ENCODE measurements around the gene LGALS4.
"Not testable (repeated sequence)": the region's sequence is repeated elsewhere in the genome, so short reads cannot be mapped to it uniquely, and the experiment has no call there.

The LGALS4 gene

DNA sequence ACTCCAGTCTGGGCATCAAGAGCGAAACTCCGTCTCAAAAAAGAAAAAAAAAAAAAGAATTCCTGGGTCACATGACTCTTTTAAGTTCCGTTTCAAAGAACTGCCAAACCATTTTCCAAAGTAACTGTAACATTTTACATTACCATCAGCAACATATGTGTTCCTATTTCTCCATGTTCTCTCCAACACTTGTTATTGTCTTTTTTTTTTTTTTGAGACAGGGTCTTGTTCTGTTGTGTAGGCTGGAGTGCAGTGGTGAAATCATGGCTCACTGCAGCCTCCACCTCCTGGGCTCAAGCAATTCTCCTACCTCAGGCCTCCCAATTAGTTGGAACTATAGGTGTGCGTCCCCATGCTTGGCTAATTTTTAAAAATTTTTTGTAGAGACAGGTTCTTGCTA is 17.2 kb downstream of the LGALS4 start:
- no peak for DNase-seq (ENCODE audit: low read depth)

DNA sequence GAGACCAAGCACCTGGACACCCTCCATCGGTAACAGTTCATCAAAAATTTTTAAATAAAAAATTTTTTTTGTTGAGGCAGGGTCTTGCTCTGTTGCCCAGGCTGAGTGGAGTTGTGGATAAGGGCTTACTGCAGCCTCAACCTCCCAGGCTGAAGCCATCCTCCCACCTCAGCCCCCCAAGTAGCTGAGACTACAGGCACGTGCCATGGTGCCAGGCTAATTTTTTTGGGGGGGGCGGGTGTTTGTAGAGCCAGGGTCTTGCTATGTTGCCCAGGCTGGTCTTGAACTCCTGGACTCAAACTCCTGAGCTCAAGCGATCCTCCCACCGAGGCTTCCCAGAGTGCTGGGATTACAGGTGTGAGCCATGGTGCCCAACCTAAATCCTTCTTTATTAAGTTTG is 19.1 kb downstream of the LGALS4 start:
- DNase-seq (ENCODE audit: low read depth), result no peak

DNA sequence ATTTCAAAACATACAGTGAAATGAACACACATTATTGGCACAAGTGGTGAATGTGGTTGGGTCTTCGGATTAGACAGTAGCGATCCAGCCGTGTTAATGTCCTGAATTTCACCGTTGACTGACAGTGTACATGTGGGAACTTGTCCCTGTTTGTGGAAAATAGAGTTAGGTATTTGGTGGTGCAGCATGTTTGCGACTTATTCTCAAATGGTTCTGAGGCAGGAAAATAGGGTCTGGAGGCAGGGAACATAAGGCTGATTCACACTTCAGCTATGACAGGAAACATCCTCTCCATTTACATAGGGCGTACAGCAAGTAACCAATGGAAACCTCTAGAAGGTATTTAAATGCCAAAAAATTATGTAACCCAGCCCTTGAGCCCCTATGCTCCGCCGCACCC is 19.6 kb downstream of the LGALS4 start:
- no peak for DNase-seq (ENCODE audit: low read depth)

DNA sequence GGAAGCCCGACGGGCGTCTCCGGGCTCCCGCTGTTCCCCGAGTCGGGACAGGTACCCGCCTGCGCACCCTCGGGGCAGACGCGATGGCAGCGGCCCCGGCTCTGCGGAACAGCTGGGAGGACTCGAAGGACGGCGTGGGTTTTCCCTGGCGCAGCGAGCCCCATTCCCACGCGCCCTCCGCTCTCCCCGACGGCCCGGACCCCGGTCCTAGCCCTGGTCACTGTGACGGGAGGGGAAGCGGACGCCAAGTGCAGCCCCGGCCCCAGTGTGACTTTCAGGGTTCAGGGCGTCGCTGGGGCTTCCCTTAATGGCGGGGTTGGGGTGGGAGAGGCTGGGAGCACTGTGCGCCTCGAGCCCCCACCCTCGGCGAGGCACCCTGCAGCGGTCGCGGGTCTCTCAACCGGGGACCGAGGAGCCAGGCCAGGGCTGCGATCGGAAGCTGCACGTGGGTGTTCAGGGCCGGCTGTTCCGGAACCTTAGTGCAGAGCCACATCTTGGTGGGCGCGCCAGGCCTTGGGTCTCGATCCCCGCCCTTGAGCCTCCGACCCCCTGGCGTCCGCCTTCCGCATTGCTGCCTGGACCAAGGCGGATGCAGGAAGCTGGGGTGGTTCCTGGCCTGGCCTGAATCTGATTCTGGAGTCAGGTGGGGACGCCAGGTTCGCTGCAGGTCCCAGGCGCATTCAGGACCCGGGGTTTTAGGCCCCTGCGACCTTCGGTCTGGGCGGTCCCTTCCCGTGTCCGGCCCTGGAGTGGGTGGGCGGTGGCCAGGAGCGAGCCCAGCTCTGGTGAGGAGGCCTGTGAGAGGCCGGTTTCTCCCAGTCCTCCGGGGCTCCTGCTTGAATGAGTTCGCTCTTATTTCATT is 20.3 kb downstream of the LGALS4 start:
- no peak for DNase-seq (ENCODE audit: low read depth)

DNA sequence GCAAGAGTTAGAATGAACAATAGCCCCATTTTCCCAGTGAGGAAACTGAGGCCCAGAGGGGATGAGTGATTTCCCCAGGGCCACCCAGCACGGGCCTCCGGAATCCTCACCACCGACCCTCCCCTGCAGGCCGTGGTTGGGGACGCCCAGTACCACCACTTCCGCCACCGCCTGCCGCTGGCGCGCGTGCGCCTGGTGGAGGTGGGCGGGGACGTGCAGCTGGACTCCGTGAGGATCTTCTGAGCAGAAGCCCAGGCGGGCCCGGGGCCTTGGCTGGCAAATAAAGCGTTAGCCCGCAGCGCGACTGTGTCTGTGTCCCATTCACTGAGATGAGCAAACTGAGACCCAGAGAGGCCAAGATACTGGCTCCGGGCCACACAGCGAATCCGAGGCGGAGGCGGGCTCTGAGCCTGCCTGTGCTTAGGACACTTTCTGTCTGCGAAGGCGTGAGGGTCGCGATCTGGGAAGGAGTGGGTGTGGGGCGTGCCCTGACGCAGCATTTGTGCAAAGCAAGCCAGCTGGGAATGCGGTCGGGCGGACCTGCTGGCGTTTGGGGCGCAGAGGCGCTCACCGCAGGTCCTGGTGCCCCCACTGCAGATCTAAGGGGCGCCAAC is 21.2 kb downstream of the LGALS4 start:
- not testable (repeated sequence) for DNase-seq (ENCODE audit: low read depth)

DNA sequence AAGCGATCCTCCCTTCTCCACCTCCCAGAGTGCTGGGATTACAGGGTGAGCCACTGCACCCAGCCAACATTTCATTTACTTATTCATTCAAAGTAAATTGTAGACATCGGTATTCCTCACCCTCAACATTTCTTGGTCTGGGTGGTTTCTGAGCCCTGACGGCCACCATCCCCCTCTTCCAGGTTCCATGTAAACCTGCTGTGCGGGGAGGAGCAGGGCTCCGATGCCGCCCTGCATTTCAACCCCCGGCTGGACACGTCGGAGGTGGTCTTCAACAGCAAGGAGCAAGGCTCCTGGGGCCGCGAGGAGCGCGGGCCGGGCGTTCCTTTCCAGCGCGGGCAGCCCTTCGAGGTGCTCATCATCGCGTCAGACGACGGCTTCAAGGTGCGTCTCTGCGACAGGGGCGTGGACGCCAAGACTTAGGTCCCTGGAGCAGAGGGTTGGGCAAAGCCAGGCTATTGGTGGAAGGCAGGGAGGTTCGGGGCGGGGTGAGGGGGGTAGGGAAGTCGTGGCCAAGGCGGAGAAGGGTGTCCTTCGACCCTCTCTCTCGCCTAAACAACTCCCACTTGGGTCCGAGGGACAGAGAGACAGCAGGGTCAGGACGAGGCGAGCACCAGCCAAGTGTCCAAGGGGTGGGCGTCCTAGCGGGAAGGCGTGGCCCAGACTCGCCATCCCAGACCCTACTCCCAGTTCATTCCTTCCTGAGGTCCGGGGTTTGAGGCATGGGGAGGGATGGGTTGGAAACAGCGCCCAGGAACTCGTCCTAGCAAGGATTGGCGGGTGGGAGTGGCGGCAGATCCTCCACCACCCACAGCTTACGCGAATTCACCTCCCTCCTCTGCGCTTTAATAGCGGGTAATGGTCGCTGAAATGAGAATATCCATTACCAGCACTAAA is 22.0 kb downstream of the LGALS4 start:
- not testable (repeated sequence) for DNase-seq (ENCODE audit: low read depth)

DNA sequence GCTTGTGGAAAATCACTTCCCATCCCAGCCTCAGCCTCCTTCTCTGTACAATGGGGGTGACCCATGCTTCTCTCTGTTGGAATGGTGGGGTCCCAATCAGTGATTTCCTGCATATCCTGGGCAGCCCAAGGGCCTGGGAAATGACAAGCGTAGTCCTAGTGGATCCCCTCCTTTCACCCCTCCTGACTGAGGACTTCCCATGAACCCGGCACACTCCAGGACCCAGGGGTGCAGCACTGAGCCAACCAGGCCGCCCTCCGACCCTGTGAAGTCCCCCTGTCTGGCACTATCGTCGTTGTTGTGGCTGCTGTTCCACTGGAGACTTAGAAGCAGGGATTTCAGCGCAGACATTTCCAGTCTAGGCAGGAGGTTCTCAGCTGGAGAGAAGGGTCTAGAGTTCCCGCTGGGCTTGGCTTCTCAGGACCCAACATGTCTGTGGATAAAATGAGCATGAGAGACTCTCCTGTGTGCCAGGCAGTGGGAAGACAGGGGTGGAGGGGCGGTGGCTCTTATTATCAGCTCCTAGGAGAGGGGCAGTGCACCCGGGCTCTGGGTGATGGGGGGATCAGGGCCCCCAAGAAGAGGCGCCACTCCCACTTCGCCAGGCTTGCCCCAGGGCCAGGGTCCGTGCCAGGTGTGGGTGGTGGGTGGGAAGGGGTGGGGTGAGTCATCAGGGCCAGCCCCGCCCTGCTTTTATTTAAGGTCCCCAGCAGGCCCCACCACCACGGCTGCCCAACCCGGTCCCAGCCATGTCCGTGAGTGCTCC is 24.1 kb downstream of the LGALS4 start, which contains the start of gene LGALS7B:
TSS of gene LGALS7B (plus strand) at position 723 of the 766 bp plus-strand sequence. CDS start at position 750, 27 bp downstream.
- no peak for DNase-seq (ENCODE audit: low read depth)

DNA sequence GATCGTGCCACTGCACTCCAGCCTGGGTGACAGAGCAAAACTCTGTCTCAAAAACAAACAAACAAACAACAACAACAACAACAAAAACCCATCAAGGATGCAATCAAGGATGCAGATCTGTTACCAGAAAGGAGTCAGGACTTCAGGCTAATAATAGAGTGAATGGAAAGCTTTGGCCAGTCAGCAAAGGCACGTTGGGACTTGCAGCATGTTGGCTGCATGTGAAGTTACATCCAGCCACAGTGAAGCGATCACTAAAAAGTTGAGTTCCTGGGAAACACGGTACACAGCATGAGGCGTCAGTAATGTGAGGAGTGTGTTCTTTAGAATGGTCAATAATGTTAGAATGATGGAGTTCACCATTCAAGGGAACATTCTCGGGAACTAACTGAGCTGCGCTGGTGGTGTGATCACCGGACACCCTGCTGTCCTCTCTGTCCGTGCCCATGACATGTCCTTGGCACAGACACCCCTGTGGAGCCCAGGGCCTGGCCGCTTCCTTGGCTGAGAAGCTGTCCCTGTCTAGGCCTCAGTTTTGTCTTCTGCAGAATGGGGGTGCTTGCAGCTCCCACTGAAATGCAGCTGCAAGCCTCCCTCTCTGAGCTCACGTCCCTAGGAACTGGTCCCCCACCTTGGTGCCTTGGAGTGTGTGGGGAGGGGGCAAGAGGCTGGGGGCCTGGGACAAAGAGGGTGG is 26.0 kb downstream of the LGALS4 start:
- DNase-seq (ENCODE audit: low read depth), result no peak

DNA sequence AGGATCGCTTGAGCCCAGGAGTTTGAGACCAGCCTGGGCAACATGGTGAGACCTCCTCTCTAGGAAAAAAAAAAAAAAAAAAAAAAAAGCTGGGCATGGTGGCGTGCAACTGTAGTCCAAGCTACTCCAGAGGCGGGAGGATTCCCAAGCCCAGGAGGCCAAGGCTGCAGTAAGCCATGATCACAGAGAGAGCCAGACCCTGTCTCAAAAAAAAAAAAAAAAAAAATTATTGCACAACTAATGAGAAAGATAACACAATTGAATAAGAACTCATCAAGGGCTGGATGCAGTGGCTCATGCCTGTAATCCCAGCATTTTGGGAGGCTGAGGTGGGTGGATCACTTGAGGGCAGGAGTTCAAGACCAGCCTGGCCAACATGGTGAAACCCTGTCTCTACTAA is 26.7 kb downstream of the LGALS4 start:
- DNase-seq (ENCODE audit: low read depth), result not testable (repeated sequence)

DNA sequence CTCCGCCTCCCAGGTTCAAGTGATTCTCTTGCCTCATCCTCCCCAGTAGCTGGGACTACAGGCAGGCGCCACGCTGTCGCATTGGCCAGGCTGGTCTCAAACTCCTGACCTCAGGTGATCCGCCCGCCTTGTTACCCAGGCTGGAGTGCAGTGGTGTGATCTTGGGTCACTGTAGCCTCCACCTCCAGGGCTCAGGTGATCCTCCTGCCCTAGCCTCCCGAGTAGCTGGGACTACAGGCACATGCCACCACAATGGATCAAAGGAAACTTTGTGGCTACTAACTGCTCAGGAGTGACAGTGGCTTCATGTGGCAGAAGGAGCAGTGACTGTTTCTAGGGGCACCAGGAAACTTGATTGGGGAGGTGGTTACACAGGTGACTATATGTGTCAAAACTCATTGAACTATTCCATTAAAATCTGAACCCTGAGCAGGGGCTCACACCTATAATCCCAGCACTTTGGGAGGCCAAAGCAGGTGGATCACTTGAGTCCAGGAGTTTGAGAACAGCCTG is 27.5 kb downstream of the LGALS4 start:
- no peak for DNase-seq (ENCODE audit: low read depth)

DNA sequence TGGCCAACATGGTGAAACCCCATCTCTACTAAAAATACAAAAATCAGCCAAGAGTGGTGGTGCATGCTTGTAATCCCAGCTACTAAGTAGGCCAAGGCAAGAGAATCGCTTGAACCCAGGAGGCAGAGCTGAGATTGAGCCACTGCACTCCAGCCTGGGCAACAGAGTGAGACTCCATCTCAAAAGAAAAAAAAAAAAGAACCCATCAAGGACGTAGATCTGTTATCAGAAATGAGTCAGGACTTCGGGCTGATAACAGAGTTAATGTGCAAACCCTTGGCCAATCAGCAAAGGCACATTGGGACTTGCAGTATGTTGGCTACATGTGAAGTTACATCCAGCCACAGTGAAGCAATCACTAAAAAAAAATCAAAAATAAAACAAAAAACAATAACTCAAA is 28.5 kb downstream of the LGALS4 start:
- no peak for DNase-seq (ENCODE audit: low read depth)

DNA sequence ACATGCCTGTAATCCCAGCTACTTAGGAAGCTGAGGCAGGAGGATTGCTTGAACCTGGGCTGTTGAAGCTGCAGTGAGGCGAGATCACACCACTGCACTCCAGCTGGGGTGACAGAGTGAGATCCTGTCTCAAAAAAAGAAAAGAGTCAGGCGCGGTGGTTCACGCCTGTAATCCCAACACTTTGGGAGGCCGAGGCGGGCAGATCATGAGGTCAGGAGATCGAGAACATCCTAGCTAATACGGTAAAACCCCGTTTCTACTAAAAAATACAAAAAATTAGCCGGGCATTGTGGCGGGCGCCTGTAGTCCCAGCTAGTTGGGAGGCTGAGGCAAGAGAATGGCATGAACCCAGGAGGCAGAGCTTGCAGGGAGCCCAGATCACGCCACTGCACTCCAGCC is 30.5 kb downstream of the LGALS4 start:
- DNase-seq (ENCODE audit: low read depth), result not testable (repeated sequence)

DNA sequence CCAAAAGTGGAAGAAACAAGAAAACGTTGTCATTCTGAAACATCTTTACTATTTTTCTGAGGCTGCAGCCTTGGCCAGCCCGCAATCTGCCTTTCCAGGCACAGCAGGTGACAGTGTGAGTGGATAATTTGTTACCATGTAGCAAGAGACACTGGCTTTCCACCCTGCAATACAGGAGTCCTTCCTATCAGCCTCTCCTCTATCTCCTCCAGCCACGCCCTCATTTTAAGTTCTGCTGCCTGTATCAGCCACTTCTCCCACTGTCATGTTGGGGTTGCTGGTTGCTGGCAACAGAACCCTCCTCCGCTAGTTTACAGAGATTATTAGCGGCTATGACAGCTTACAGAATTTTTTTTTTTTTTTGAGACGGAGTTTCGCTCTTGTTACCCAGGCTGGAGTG is 31.7 kb downstream of the LGALS4 start:
- no peak for DNase-seq (ENCODE audit: low read depth)

DNA sequence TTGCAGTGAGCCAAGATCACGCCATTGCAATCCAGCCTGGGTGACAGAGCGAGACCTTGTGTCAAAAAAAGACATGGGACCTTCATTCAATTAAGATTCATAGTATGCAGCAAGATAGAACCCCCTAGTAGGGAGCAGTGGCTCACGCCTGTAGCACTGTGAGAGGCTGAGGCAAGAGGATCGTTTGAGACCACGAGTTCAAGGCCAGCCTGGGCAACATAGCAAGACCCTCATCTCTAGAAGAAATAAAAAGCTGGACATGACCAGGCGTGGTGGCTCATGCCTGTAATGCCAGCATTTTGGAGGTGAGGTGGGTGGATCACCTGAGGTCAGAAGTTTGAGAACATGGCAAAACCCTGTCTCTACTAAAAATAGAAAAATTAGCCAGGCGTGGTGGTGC is 32.3 kb downstream of the LGALS4 start:
- DNase-seq (ENCODE audit: low read depth), result no peak

DNA sequence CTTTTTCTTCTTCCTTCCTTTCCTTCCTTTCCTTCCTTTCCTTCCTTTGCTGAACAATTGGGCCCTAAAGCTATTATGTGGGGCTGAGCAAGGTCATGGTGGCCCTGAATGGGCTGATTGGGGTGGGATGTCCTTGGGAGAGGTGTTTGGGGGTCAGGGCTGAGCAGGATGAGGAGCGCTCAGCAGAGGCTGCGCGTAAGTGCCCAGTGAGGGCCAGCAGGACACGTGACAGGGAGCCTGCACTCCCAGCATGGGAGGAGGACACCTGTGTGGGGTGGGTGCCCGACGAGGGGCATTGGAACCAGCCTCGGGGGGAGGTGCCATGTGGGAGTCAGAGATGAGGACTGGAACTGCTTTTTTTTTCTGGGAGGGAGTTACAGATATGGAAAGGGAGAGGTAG is 34.0 kb downstream of the LGALS4 start:
- DNase-seq (ENCODE audit: low read depth), result no peak

DNA sequence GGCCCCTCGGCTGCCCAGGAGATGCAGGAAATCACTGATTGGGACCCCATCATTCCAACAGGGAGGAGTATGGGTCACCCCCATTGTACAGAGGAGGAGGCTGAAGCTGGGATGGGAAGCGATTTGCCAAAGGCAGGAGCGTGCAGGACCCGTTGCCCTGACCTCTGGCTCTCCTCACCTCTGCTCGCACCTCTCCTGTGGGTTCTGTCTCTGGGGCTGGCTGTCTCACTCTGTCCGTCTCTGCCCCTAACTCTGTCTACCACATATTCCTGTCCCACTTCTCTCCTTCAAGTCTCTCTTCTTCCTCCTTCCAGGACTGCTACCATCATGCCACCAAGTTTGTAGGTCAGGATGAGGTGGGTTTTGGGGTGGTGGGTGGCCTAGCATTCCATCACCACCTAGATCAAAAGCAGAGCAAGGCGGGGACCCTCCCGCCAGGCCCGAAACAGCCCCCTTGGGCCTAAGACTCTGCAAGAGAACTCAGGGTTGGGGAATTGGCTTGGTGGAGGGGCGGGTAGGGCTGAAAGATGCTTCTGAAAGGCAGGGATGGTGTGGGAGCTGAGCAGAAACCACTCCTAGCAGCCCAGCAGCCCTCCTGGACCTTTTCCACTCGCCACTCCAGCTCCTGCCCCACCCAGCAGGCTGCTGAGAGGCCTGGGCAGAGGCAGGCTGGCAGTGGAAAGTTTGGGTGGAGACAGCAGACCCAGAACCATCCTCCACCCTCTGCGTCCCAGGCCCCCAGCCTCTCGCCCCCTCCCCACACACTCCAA is 38.4 kb downstream of the LGALS4 start:
- DNase-seq (ENCODE audit: low read depth), result no peak

DNA sequence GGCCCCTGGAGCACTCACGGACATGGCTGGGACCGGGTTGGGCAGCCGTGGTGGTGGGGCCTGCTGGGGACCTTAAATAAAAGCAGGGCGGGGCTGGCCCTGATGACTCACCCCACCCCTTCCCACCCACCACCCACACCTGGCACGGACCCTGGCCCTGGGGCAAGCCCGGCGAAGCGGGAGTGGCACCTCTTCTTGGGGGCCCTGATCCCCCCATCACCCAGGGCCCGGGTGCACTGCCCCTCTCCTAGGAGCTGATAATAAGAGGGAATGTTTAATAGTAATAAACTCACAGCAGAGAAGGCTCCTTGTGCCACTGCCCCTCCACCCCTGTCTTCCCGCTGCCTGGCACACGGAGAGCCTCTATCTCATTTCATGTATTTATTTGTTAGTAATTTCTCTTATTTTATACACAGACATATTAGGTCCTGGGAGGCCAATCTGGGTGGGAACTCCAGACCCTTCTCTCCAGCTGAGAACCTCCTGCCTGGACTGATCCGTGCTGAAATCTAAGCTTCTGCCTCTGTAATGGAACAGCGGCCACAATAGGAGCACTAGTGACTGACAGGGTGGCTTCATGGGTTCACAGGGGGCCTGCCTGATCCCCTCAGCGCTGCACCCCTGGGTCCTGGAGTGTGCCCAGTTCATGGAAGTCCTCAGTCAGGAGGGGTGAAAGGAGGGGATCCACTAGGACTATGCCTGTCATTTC is 39.1 kb downstream of the LGALS4 start, which contains the start of gene LGALS7:
TSS of gene LGALS7 (minus strand) at position 49 of the 709 bp plus-strand sequence. CDS start at position 24, 25 bp downstream.
- no peak for DNase-seq (ENCODE audit: low read depth)

DNA sequence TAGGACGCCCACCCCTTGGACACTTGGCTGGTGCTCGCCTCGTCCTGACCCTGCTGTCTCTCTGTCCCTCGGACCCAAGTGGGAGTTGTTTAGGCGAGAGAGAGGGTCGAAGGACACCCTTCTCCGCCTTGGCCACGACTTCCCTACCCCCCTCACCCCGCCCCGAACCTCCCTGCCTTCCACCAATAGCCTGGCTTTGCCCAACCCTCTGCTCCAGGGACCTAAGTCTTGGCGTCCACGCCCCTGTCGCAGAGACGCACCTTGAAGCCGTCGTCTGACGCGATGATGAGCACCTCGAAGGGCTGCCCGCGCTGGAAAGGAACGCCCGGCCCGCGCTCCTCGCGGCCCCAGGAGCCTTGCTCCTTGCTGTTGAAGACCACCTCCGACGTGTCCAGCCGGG is 41.2 kb downstream of the LGALS4 start:
- not testable (repeated sequence) for DNase-seq (ENCODE audit: low read depth)

DNA sequence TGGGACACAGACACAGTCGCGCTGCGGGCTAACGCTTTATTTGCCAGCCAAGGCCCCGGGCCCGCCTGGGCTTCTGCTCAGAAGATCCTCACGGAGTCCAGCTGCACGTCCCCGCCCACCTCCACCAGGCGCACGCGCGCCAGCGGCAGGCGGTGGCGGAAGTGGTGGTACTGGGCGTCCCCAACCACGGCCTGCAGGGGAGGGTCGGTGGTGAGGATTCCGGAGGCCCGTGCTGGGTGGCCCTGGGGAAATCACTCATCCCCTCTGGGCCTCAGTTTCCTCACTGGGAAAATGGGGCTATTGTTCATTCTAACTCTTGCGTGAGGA is 41.8 kb downstream of the LGALS4 start:
- DNase-seq (ENCODE audit: low read depth), result not testable (repeated sequence)

Data from T follicular helper cell (primary cell).